Esophagus muscularis mucosa (tissue), 3 donors: ENCODE data around the gene PHC2.
"Not testable (repeated sequence)": the region's sequence is repeated elsewhere in the genome, so short reads cannot be mapped to it uniquely, and the experiment has no call there.

ENCODE experiments used
- POLR2A ChIP-seq: fragments of 450-650 bp; IDR thresholded peaks from one replicate; pipeline ENCODE4 v1.6.1; 2017; ENCODE audit warnings: antibody characterized with exemption, moderate library complexity, mild to moderate bottlenecking, low read depth
- POLR2AphosphoS5 ChIP-seq, 2 donors: sonication (generic); formaldehyde crosslinking; IDR thresholded peaks; one replicate each; pipeline ENCODE4 v1.6.1; 2017; ENCODE audit warnings: antibody characterized with exemption in 2 of 2
- TF ChIP-seq, protein P1 (sequence below), 3 experiments: fragments of 200-600 bp in 2 of 3; fragments of 450-650 bp in 1 of 3; sonication (generic) in 2 of 3; IDR thresholded peaks; one replicate each; pipeline ENCODE4 v1.5.1; 2017 to 2019; ENCODE audit warnings: antibody characterized with exemption in 3 of 3, mild to moderate bottlenecking in 2 of 3, moderate library complexity in 1 of 3

DNA sequence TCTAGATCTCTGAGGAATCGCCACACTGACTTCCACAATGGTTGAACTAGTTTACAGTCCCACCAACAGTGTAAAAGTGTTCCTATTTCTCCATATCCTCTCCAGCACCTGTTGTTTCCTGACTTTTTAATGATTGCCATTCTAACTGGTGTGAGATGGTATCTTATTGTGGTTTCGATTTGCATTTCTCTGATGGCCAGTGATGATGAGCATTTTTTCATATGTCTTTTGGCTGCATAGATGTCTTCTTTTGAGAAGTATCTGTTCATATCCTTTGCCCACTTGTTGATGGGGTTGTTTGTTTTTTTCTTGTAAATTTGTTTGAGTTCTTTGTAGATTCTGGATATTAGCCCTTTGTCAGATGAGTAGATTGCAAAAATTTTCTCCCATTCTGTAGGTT, 140.3 kb downstream of the PHC2 start:
- TF ChIP-seq, protein P1, sequence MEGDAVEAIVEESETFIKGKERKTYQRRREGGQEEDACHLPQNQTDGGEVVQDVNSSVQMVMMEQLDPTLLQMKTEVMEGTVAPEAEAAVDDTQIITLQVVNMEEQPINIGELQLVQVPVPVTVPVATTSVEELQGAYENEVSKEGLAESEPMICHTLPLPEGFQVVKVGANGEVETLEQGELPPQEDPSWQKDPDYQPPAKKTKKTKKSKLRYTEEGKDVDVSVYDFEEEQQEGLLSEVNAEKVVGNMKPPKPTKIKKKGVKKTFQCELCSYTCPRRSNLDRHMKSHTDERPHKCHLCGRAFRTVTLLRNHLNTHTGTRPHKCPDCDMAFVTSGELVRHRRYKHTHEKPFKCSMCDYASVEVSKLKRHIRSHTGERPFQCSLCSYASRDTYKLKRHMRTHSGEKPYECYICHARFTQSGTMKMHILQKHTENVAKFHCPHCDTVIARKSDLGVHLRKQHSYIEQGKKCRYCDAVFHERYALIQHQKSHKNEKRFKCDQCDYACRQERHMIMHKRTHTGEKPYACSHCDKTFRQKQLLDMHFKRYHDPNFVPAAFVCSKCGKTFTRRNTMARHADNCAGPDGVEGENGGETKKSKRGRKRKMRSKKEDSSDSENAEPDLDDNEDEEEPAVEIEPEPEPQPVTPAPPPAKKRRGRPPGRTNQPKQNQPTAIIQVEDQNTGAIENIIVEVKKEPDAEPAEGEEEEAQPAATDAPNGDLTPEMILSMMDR (IDR thresholded peaks at IDR 0.05) = not testable (repeated sequence)
- not testable (repeated sequence) for TF ChIP-seq POLR2A; POLR2AphosphoS5 (IDR thresholded peaks at IDR 0.05)
